ENCODE measurements around the gene CATSPERD.

GRCh38 chr19:5695649-5696195, 24.7 kb upstream of the CATSPERD start:
- TF ChIP-seq ESRRA (IDR thresholded peaks at IDR 0.05; ENCODE audit: borderline replicate concordance, low read length) = no peak
- TF ChIP-seq NFE2L2 (conservative IDR thresholded peaks at IDR 0.05; ENCODE audit: low read length) = no peak
- TF ChIP-seq EP300 (IDR thresholded peaks at IDR 0.05) = no peak
- TF ChIP-seq JUNB (IDR thresholded peaks at IDR 0.05) = no peak

Data from A549 (cell line).